H1 (cell line): ENCODE results near the gene HPN. TPM values are rescaled to one million over a fixed set of nuclear protein-coding genes. Genes with fewer than 3 reads are reported as not detected.
"Not testable (repeated sequence)": the region's sequence is repeated elsewhere in the genome, so short reads cannot be mapped to it uniquely, and the experiment has no call there.

Experiments
- CTCF ChIA-PET: fragments of 300-600 bp; sonication (Branson Sonifier 250); formaldehyde crosslinking; loops from one replicate; lab custom pipeline; 2021; ENCODE audit not compliant: partially characterized antibody; lab: Charles Lee
- POLR2A ChIA-PET: fragments of 300-600 bp; sonication (Branson Sonifier 250); formaldehyde crosslinking; loops from one replicate; lab custom pipeline; 2021; ENCODE audit warnings: inconsistent platforms; ENCODE audit not compliant: partially characterized antibody; lab: Charles Lee
- DNase-seq, 2 experiments: peaks; one replicate each; pipeline versions ENCODE4 v3.0.0 to v3.0.0-alpha.2; 2010 to 2022; ENCODE audit warnings: low spot score in 2 of 2, low read depth in 1 of 2, mixed read lengths in 1 of 2
- FAIRE-seq: peaks from 2 replicates; lab custom pipeline; 2011; peaks lifted over from hg19 to GRCh38; lab: Jason Lieb, UNC
- H2AFZ ChIP-seq: 2 replicates; pipeline ENCODE4 v1.8.1; 2012; ENCODE audit warnings: low read length, inconsistent platforms
- H2AK5ac ChIP-seq: 2 replicates; pipeline ENCODE4 v1.6.1; 2013; ENCODE audit warnings: low read depth, low read length
- H2BK120ac ChIP-seq: replicated peaks from 2 replicates; pipeline ENCODE3; 2013; ENCODE audit warnings: low read depth, low read length, inconsistent platforms
- H2BK12ac ChIP-seq: 2 replicates; pipeline ENCODE4 v1.6.1; 2013; ENCODE audit warnings: low read depth, low read length
- H2BK15ac ChIP-seq: 2 replicates; pipeline ENCODE4 v1.6.1; 2013; ENCODE audit warnings: low read length
- H2BK20ac ChIP-seq: 2 replicates; pipeline ENCODE4 v1.6.1; 2013; ENCODE audit warnings: low read length
- H2BK5ac ChIP-seq: 2 replicates; pipeline ENCODE4 v1.6.1; 2013; ENCODE audit warnings: low read depth, low read length
- H3K14ac ChIP-seq: 2 replicates; pipeline ENCODE4 v1.6.1; 2013; ENCODE audit warnings: inconsistent platforms; ENCODE audit not compliant: insufficient read length
- H3K18ac ChIP-seq: 2 replicates; pipeline ENCODE4 v1.6.1; 2013; ENCODE audit warnings: low read length; ENCODE audit errors: extremely low read depth
- H3K23ac ChIP-seq: 2 replicates; pipeline ENCODE4 v1.6.1; 2013; ENCODE audit warnings: inconsistent platforms; ENCODE audit not compliant: insufficient read length
- H3K23me2 ChIP-seq: 2 replicates; pipeline ENCODE4 v1.6.1; 2013; ENCODE audit warnings: low read depth, low read length
- H3K27ac ChIP-seq: 2 replicates; pipeline ENCODE4 v1.6.1; 2011; ENCODE audit warnings: low read depth, low read length, inconsistent platforms
- H3K27me3 ChIP-seq, 4 experiments: replicated peaks in 1 of 4; 1 replicate in 1 of 4; 2 replicates in 3 of 4; pipeline versions ENCODE4 v1.6.1 to v1.8.1; 2011 to 2013; ENCODE audit warnings: low read length in 3 of 4, mild to moderate bottlenecking in 3 of 4, inconsistent platforms in 2 of 4, mixed read lengths in 2 of 4, moderate library complexity in 1 of 4; ENCODE audit not compliant: control insufficient read depth in 3 of 4, insufficient read depth in 3 of 4; ENCODE audit errors: extremely low read depth in 1 of 4
- H3K36me3 ChIP-seq, 4 experiments: 2 replicates each; pipeline versions ENCODE4 v1.6.1 to v1.8.1; 2011 to 2013; ENCODE audit warnings: mild to moderate bottlenecking in 4 of 4, low read length in 3 of 4, moderate library complexity in 2 of 4, control low read depth in 1 of 4, inconsistent platforms in 1 of 4; ENCODE audit not compliant: insufficient read depth in 4 of 4, control insufficient read depth in 2 of 4
- H3K4ac ChIP-seq: replicated peaks from 2 replicates; pipeline ENCODE3; 2013; ENCODE audit warnings: low read length, low read depth, mixed read lengths, inconsistent platforms; ENCODE audit not compliant: insufficient read length
- H3K4me1 ChIP-seq, 4 experiments: replicated peaks in 1 of 4; 1 replicate in 1 of 4; 2 replicates in 3 of 4; pipeline versions ENCODE4 v1.6.1 to v1.8.1; 2011 to 2013; ENCODE audit warnings: low read length in 3 of 4, inconsistent platforms in 2 of 4, mixed read lengths in 1 of 4; ENCODE audit not compliant: insufficient read depth in 4 of 4, control insufficient read depth in 3 of 4
- H3K4me2 ChIP-seq, 2 experiments: 2 replicates each; pipeline versions ENCODE4 v1.6.1 to v1.8.1; 2011 to 2013; ENCODE audit warnings: low read depth in 2 of 2, low read length in 2 of 2, control low read depth in 1 of 2, inconsistent platforms in 1 of 2, mild to moderate bottlenecking in 1 of 2; ENCODE audit not compliant: insufficient read depth in 1 of 2
- H3K4me3 ChIP-seq, 4 experiments: fragments of 200-600, 300-600 bp in 1 of 4; sonication (generic), shearing (Covaris generic), sonication (Bioruptor Twin) in 1 of 4; 2 replicates each; pipeline versions ENCODE4 v1.5.1 to v1.8.1; 2011 to 2016; ENCODE audit warnings: low read length in 4 of 4, low read depth in 3 of 4, control low read depth in 2 of 4, inconsistent platforms in 2 of 4, mild to moderate bottlenecking in 2 of 4, mixed read lengths in 1 of 4, moderate library complexity in 1 of 4; ENCODE audit not compliant: insufficient read depth in 2 of 4; ENCODE audit errors: extremely low read depth in 1 of 4
- H3K56ac ChIP-seq: replicated peaks from 2 replicates; pipeline ENCODE3; 2013; ENCODE audit warnings: low read depth, mild to moderate bottlenecking, mixed read lengths, low read length, inconsistent platforms; ENCODE audit not compliant: insufficient read length
- H3K79me1 ChIP-seq: 2 replicates; pipeline ENCODE4 v1.6.1; 2013; ENCODE audit warnings: low read depth, low read length, control low read depth
- H3K79me2 ChIP-seq, 2 experiments: 2 replicates each; pipeline versions ENCODE4 v1.6.1 to v1.8.1; 2012 to 2013; ENCODE audit warnings: low read length in 2 of 2, mild to moderate bottlenecking in 2 of 2, inconsistent platforms in 1 of 2; ENCODE audit not compliant: insufficient read depth in 2 of 2, control insufficient read depth in 1 of 2
- H3K9ac ChIP-seq, 4 experiments: replicated peaks in 1 of 4; 1 replicate in 1 of 4; 2 replicates in 3 of 4; pipeline versions ENCODE4 v1.6.1 to v1.8.1; 2011 to 2013; ENCODE audit warnings: low read depth in 3 of 4, low read length in 3 of 4, control low read depth in 2 of 4, mild to moderate bottlenecking in 2 of 4, moderate library complexity in 2 of 4, inconsistent platforms in 1 of 4; ENCODE audit errors: extremely low read depth in 1 of 4
- H3K9me3 ChIP-seq, 2 experiments: 2 replicates each; pipeline versions ENCODE4 v1.6.1 to v1.8.1; 2012 to 2013; ENCODE audit warnings: mild to moderate bottlenecking in 2 of 2, moderate library complexity in 2 of 2, control low read depth in 1 of 2, inconsistent platforms in 1 of 2, low read depth in 1 of 2, low read length in 1 of 2, mixed read lengths in 1 of 2; ENCODE audit not compliant: insufficient read depth in 2 of 2
- H4K20me1 ChIP-seq, 2 experiments: replicated peaks in 1 of 2; 2 replicates each; pipeline versions ENCODE3 to v1.8.1; 2011 to 2013; ENCODE audit warnings: inconsistent platforms in 2 of 2, low read length in 2 of 2, mild to moderate bottlenecking in 1 of 2; ENCODE audit not compliant: insufficient read depth in 2 of 2, control insufficient read depth in 1 of 2
- H4K5ac ChIP-seq: 2 replicates; pipeline ENCODE4 v1.6.1; 2013; ENCODE audit warnings: low read length, low read depth, mixed read lengths, inconsistent platforms; ENCODE audit not compliant: insufficient read length
- H4K8ac ChIP-seq: 2 replicates; pipeline ENCODE4 v1.8.0; 2013; ENCODE audit warnings: mild to moderate bottlenecking, moderate library complexity, low read length, inconsistent platforms; ENCODE audit not compliant: insufficient read depth; ENCODE audit errors: extremely low read depth
- H4K91ac ChIP-seq: replicated peaks from 2 replicates; pipeline ENCODE3; 2013; ENCODE audit warnings: low read length, mixed read lengths, inconsistent platforms; ENCODE audit not compliant: insufficient read length
- WGBS, 2 experiments: shearing (Covaris generic) in 1 of 2; methylation state at CpG; one replicate each; pipeline versions ENCODE4 v1.1.6 to v1.1.7; 2013 to 2015; ENCODE audit warnings: low lambda C conversion rate in 2 of 2, mixed read lengths in 2 of 2, inconsistent platforms in 1 of 2, low coverage in 1 of 2, missing lambda C conversion rate in 1 of 2; ENCODE audit not compliant: insufficient replicate concordance in 2 of 2, insufficient coverage in 1 of 2, insufficient read length in 1 of 2; ENCODE audit errors: extremely low coverage in 1 of 2, missing lambda C conversion rate in 1 of 2; 5-methylcytosine and 5-hydroxymethylcytosine counted together
- polyA plus RNA-seq, 7 experiments: library from polyadenylated mRNA; depleted of rRNA in 3 of 7; stranded (reverse) in 5 of 7; unstranded in 2 of 7; fragments of >200 nt in 5 of 7; fragments of 200-250 nt in 2 of 7; gene quantifications; 1 replicate in 5 of 7; 2 replicates in 1 of 7; 4 replicates in 1 of 7; pipeline versions ENCODE4 v1.2.1 to v1.2.3, GENCODE V29; 2011 to 2013; ENCODE audit warnings: missing spikeins in 2 of 7, mixed read lengths in 2 of 7
- total RNA-seq: library from RNA; stranded (reverse); fragmentation: NEBNext Ultra II Directional; extraction: Animal tissue kit (Norgen Biotek cat#: 25700); gene quantifications from 2 replicates; pipeline ENCODE4 v1.2.1, GENCODE V29; 2021

Gene HPN
- total and polyA plus RNA-seq, 2 of the 8 experiments (the other 6 are each of a cell fraction or from before 2014, with no cell fraction given), result 14.7 to 33.7 TPM

DNA sequence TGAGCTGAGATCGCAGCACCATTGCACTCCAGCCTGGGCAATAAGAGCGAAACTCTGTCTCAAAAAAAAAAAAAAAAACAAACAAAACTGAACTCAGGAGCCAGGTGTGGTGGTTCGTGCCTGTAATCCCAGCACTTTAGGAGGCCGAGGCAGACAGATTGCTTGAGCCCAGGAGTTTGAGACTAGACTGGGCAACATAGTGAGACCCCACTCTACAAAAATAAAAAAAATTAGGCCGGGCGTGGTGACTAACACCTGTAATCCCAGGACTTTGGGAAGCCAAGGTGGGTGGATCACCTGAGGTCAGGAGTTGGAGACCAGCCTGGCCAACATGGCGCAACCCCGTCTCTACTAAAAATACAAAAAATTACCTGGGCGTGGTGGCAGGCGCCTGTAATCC, 60.4 kb downstream of the HPN start:
- H2BK120ac ChIP-seq, H3K9me3 ChIP-seq, H2BK12ac ChIP-seq, H4K8ac ChIP-seq, H4K91ac ChIP-seq, H4K5ac ChIP-seq, H3K4me1 ChIP-seq, H3K4me2 ChIP-seq, H3K14ac ChIP-seq, H2BK5ac ChIP-seq, POLR2A ChIA-PET, H3K9ac ChIP-seq, H2BK15ac ChIP-seq, H2BK20ac ChIP-seq, H3K27ac ChIP-seq, H3K79me1 ChIP-seq, H3K4me3 ChIP-seq, H3K23ac ChIP-seq, H3K23me2 ChIP-seq, H3K18ac ChIP-seq, H3K79me2 ChIP-seq, H3K4ac ChIP-seq, H3K27me3 ChIP-seq, DNase-seq, H2AK5ac ChIP-seq, H3K56ac ChIP-seq, H3K36me3 ChIP-seq, H2AFZ ChIP-seq, H4K20me1 ChIP-seq, FAIRE-seq: not testable (repeated sequence)
- 95% methylated on average over 10 of the region's 10 CpGs; no CpG with 5 or more reads in 1 of the 2 experiments for WGBS, 2 experiments
- CTCF ChIA-PET, result interaction anchor here (0.6 kb wide), 1 partner anchor 433 kb away, joined by 3 read pairs; no protein-coding TSS in a partner anchor

- H2BK12ac ChIP-seq, H3K23me2 ChIP-seq, H3K27ac ChIP-seq, H3K79me1 ChIP-seq, H4K8ac ChIP-seq, H4K5ac ChIP-seq, DNase-seq, H3K9ac ChIP-seq, H3K9me3 ChIP-seq, H2AFZ ChIP-seq, H2BK5ac ChIP-seq, H3K23ac ChIP-seq, H3K18ac ChIP-seq, H2BK20ac ChIP-seq, H4K20me1 ChIP-seq, H3K14ac ChIP-seq, H2BK120ac ChIP-seq, H3K79me2 ChIP-seq, H3K4me3 ChIP-seq, H3K4me1 ChIP-seq, H2AK5ac ChIP-seq, H3K56ac ChIP-seq, H3K4me2 ChIP-seq, FAIRE-seq, H3K4ac ChIP-seq, H2BK15ac ChIP-seq, H3K27me3 ChIP-seq, H3K36me3 ChIP-seq, H4K91ac ChIP-seq: not testable (repeated sequence)
- CTCF ChIA-PET, result interaction anchor here (0.7 to 1.6 kb wide), 3 partner anchors 11 to 174 kb away, joined by 4 to 5 read pairs (median 4); no protein-coding TSS in a partner anchor
- WGBS, 2 experiments, result 83% methylated on average over 10 of the region's 10 CpGs; no CpG with 5 or more reads in 1 of the 2 experiments
- POLR2A ChIA-PET, result interaction anchor here (1.0 kb wide), 1 partner anchor 45 kb away, joined by 3 read pairs; no protein-coding TSS in a partner anchor
Observed at GRCh38 chr19:35103614-35104013, 62.1 kb downstream of the HPN start.
